GM13976 (cell line): ENCODE measurements around the gene RMI2.
A peak's percentile ranks its signal among the peaks of the same experiment; 100 is the strongest.
"Not testable (repeated sequence)": the region's sequence is repeated elsewhere in the genome, so short reads cannot be mapped to it uniquely, and the experiment has no call there.

ENCODE experiments used
- DNase-seq: peaks from one replicate; pipeline ENCODE4 v3.0.0; 2012; ENCODE audit warnings: low spot score
- CTCF ChIP-seq: IDR thresholded peaks from 2 replicates; pipeline ENCODE4 v1.5.1; 2012; ENCODE audit warnings: borderline replicate concordance, mild to moderate bottlenecking; ENCODE audit not compliant: insufficient read depth; ENCODE audit errors: extremely low read depth, missing control alignments, control extremely low read depth
- in situ Hi-C: fragments of 300-500 bp; cut with MboI; formaldehyde crosslinking; loops from one replicate; pipeline ENCODE4 v1.12.0; 2022; ENCODE audit warnings: low sequenced_read_pairs, mixed read lengths, inconsistent platforms; ENCODE audit not compliant: unreplicated experiment

Gene RMI2

GRCh38 chr16:11345040-11345862 lies at the start of gene RMI2:
TSS of gene RMI2 (plus strand) at chr16:11345459. CDS start at chr16:11345472, 13 bp downstream.
- in situ Hi-C loops, result no loop called here
- peak; percentile 99 for DNase-seq
- TF ChIP-seq CTCF, result no peak

- in situ Hi-C loops, result no loop called here
- no peak for DNase-seq
- TF ChIP-seq CTCF, result no peak
Measured at GRCh38 chr16:11295672-11296071, 49.6 kb upstream of the RMI2 start.

- in situ Hi-C loops, result no loop called here
- DNase-seq, result no peak
- TF ChIP-seq CTCF, result no peak
Measured at GRCh38 chr16:11296351-11296705, 48.9 kb upstream of the RMI2 start.

- no peak for DNase-seq
- TF ChIP-seq CTCF, result no peak
- in situ Hi-C loops, result no loop called here
Measured at GRCh38 chr16:11296706-11297491, 48.4 kb upstream of the RMI2 start.

GRCh38 chr16:11297492-11298142 lies 47.6 kb upstream of the RMI2 start:
- peak; percentile 75 for DNase-seq
- in situ Hi-C loops, result no loop called here
- TF ChIP-seq CTCF, result no peak

- in situ Hi-C loops, result no loop called here
- no peak for DNase-seq
- TF ChIP-seq CTCF, result no peak
Measured at GRCh38 chr16:11298143-11298900, 46.9 kb upstream of the RMI2 start.

GRCh38 chr16:11298950-11299547 lies 46.2 kb upstream of the RMI2 start:
- in situ Hi-C loops, result not testable (repeated sequence)
- peak; percentile 62 for DNase-seq
